Neural cell (in vitro differentiated cells): ENCODE data around the gene TADA2B.

Experiments used
- CTCF ChIP-seq: fragments of 450-650 bp; IDR thresholded peaks from 2 replicates; pipeline ENCODE4 v1.5.1; 2014; ENCODE audit warnings: antibody characterized with exemption, mild to moderate bottlenecking, moderate library complexity; ENCODE audit not compliant: poor library complexity, severe bottlenecking
- EP300 ChIP-seq: fragments of 450-650 bp; conservative IDR thresholded peaks from 2 replicates; pipeline ENCODE4 v1.6.1; 2014; ENCODE audit warnings: antibody characterized with exemption, mild to moderate bottlenecking, moderate library complexity; ENCODE audit not compliant: poor library complexity, severe bottlenecking

- TF ChIP-seq CTCF (no peak), EP300 (no peak)
These were observed 43.9 kb downstream of the TADA2B start for GRCh38 chr4:7087036-7087435.
